Melanocyte of skin (primary cell): ENCODE results near the gene SLAMF9. TPM values are rescaled to one million over a fixed set of nuclear protein-coding genes. Genes with fewer than 3 reads are reported as not detected.

Source experiments
- total RNA-seq, 2 donors: library from RNA; depleted of rRNA; stranded (reverse); fragments of >200 nt; gene quantifications; 2 replicates each; pipeline ENCODE4 v1.2.3, GENCODE V29; 2012

The SLAMF9 gene
- total RNA-seq: 10 to 100 TPM in 1 of 2 donors, 1 to 10 TPM in 1; 2.1 to 14.3 TPM

DNA sequence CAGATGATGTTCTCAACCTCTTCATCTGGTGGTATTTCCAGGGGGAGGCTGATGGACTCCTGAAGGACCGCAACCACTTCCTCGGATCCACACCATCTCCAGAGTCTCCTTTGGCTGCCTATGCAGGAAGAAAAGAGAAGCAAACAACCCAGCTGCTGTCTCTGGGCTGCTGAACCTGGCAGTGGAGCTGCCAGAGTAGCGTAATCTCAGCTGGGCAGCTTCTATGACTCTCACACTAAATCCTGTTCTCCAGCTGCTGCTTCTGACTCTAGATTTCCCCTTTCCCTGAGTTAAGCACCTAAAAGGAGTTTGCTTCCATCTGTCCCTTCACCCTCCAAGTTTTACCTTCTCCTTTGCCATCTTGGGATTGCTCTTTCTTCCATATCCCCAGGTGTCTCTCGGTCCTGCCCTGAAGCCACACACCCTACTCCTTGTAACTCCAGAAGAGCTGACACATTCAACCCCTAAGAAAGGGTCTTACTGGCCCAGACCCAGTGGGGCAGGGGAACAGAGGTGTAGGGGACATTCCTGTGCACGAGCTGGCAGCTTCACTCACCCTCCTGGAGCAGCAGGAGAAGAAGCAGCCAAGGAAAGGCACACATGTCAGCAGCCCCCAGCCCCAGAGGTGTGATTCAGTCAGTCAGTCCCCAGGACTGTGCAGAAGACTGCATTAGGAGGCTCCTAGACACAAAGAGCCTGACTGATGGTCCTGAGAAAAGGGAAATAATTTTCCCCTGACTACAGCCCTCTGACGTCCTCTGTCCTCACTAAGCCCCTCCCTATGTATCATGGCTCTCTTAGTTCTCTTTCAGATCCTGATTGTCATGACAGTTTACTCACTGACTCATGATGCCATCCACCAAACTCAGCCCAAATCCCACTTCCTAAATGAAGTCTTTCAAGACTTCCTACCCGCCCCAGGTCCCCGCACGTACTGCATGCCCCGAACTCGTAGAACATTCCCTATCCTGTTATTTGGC is at the start of gene SLAMF9:
SLAMF9 (minus strand) TSS at position 702 of the 980 bp plus-strand sequence; CDS start at position 602, 100 bp downstream.

DNA sequence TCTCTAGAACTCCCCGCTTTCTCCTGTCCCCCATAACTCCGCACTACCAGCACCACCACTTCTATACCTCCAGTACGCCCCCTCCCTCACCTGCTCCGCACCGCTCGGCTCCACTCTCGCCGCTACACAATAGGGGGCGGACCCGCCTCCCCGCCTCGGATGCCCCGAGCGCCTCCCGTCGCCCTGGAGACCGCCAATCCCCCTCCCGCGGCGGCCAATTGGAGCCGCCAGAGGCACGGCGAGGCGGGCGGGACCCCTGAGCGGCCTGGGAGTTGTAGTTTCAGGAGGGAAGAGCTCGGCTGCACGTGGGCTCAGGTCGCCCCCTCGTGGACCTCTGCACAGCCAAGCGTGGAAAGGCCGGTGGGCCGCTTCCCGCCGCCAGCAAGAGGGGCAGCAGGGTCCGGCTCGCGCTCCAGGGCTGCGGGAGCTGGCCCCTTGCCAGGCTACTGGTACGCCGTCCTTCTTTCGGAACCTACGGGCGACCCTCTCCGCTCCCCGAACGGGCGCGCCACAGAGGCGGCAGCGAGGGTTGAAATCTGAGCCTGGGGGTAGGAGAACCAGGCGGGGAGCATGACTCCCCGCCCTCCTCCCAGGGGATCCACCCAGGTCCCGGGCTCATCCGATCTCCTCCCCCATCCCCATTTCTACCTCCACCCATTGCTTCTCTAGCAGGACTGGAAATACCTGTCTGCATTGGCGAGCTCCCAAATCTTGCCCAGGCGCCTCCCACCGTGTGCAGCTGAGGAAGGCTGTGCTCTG is 8.4 kb downstream of the SLAMF9 start, which contains the start of gene IGSF9:
IGSF9 (minus strand) TSS at position 131 of the 759 bp plus-strand sequence. CDS start 2,159 bp downstream, outside the sequence.

DNA sequence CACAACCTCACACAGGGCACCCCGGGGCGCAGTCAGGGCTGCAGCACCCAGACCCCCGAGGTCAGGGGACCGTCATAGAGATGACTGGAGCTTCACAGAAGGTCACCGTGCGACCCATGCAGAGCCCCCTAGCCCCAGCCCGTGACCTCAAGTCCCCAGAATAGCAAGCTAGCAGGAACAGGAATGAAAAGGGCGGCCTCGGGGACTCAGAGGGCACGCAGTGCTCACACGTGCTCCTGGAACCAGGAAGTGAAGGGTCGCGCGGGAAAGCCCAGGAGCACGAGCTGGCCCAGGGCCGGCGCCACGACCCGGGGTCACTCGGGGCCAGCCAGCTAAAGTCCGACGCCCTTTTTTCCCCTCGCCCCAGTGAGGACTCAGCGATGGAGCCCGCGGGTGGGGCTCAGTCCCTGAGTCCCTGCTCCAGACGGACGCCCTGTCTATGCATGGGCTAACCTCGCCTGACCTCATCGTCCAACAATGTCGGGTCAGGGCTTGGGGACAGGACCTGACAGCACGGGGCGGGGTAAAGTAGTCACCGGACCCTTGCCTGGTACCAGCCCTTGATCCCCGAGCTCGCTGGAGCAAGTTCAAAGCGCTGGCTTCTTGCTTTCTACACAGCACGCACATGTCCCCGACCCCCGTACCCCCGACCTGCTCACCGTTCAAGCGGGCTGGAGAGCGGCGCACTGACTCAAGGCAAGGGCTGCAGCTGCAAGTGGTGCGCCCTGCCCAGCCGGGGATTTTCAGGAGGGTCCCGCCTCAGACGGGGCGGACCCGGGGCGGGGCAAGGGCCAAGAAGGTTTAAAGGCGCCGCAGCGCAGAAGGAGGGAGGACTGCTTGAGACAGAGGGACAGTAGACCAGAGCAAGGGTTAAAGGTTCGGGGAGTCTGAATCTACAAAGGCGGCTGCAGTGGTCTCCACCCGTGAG is 29.0 kb downstream of the SLAMF9 start, which contains the start of gene TAGLN2:
TAGLN2 (minus strand) TSS at position 717 of the 928 bp plus-strand sequence. CDS start 4,998 bp downstream, outside the sequence.

Other genes starting within 250 kb of the SLAMF9 start
- gene CRP, start 239.6 kb downstream of the SLAMF9 start, total RNA-seq: not detected
- 10 to 100 TPM; 31.7 to 46.6 TPM for gene DUSP23, start 173.3 kb downstream of the SLAMF9 start, total RNA-seq
- gene FCRL6, start 151.9 kb downstream of the SLAMF9 start, total RNA-seq: not detected
- under 1 TPM in 1 of 2 donors, not detected in 1; under 0.01 TPM for gene SLAMF8, start 127.4 kb downstream of the SLAMF9 start, total RNA-seq
- under 1 TPM in 1 of 2 donors, not detected in 1; under 0.01 TPM for gene VSIG8, start 91.6 kb downstream of the SLAMF9 start, total RNA-seq
- under 1 TPM; under 0.01 to 0.67 TPM for gene CFAP45, start 54.1 kb downstream of the SLAMF9 start, total RNA-seq
- gene TAGLN2, start 28.7 kb downstream of the SLAMF9 start, total RNA-seq: 100 to 1,000 TPM; 188 to 288 TPM
- under 1 TPM in 1 of 2 donors, not detected in 1; under 0.01 TPM for gene IGSF9, start 8.6 kb downstream of the SLAMF9 start, total RNA-seq
- gene PIGM, start 77.8 kb upstream of the SLAMF9 start, total RNA-seq: 1 to 10 TPM; 4.8 to 5.0 TPM
- gene KCNJ10, start 115.9 kb upstream of the SLAMF9 start, total RNA-seq: under 1 TPM in 1 of 2 donors, not detected in 1; under 0.01 TPM
- gene KCNJ9, start 127.3 kb upstream of the SLAMF9 start, total RNA-seq: not detected
- gene IGSF8, start 144.4 kb upstream of the SLAMF9 start, total RNA-seq: 100 to 1,000 TPM in 1 of 2 donors, 10 to 100 TPM in 1; 88.4 to 172 TPM
- not detected for gene ATP1A2, start 161.5 kb upstream of the SLAMF9 start, total RNA-seq
- gene ATP1A4, start 197.4 kb upstream of the SLAMF9 start, total RNA-seq: under 1 TPM in 1 of 2 donors, not detected in 1; under 0.01 TPM
- gene CASQ1, start 236.3 kb upstream of the SLAMF9 start, total RNA-seq: not detected